ENCODE results near the gene LYZL4.

LYZL4 gene

DNA sequence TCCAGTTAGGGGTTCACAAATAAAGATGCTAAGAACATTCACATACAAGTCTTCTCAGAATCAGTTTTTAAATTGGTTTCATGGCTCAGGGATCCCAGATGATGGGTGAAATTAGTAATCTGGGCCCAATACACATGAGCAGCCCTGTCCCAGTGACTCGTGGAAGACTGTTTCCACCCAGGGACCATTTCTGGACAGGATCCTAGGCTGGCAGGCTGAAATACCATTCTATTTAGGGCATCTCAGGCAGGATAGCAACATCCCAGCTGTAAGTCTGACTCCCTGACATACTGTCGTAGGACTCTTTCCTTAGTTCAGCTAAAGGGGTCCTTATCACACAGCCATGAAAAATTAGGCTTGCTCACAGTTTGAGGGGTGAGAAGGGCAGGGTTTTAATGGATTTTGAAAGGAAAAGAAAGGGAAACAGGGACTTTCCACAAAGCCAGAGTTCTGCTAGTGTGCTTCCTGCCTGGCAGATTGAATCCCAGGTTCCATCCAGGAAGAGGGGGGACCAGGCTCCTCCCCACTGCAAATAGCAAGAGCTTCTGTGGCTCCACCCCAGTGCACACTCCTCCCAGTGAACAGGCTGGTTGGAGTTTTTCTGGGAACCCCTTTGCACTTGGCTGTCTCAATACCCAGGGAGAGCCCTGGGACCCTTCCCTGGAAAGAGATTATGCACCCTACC lies 41.3 kb upstream of the LYZL4 start:
- TF ChIP-seq BACH2 (CRISPR knock-in tag; IDR thresholded peaks at IDR 0.05; ENCODE audit: borderline replicate concordance), result no peak
- TF ChIP-seq RARB (CRISPR knock-in tag; IDR thresholded peaks at IDR 0.05), result no peak
- no peak for TF ChIP-seq ZNF70 (CRISPR knock-in tag; IDR thresholded peaks at IDR 0.05)
- TF ChIP-seq ZFP30 (CRISPR knock-in tag; IDR thresholded peaks at IDR 0.05), result no peak
- TF ChIP-seq GLIS3 (CRISPR knock-in tag; IDR thresholded peaks at IDR 0.05), result no peak
- TF ChIP-seq TOX (CRISPR knock-in tag; IDR thresholded peaks at IDR 0.05; ENCODE audit: borderline replicate concordance), result no peak
- TF ChIP-seq, protein P1, sequence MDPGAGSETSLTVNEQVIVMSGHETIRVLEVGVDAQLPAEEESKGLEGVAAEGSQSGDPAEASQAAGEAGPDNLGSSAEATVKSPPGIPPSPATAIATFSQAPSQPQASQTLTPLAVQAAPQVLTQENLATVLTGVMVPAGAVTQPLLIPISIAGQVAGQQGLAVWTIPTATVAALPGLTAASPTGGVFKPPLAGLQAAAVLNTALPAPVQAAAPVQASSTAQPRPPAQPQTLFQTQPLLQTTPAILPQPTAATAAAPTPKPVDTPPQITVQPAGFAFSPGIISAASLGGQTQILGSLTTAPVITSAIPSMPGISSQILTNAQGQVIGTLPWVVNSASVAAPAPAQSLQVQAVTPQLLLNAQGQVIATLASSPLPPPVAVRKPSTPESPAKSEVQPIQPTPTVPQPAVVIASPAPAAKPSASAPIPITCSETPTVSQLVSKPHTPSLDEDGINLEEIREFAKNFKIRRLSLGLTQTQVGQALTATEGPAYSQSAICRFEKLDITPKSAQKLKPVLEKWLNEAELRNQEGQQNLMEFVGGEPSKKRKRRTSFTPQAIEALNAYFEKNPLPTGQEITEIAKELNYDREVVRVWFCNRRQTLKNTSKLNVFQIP (CRISPR knock-in tag; IDR thresholded peaks at IDR 0.05; ENCODE audit: borderline replicate concordance, low read depth), result no peak
- TF ChIP-seq OSR1 (CRISPR knock-in tag; IDR thresholded peaks at IDR 0.05), result no peak
- TF ChIP-seq, protein P2, sequence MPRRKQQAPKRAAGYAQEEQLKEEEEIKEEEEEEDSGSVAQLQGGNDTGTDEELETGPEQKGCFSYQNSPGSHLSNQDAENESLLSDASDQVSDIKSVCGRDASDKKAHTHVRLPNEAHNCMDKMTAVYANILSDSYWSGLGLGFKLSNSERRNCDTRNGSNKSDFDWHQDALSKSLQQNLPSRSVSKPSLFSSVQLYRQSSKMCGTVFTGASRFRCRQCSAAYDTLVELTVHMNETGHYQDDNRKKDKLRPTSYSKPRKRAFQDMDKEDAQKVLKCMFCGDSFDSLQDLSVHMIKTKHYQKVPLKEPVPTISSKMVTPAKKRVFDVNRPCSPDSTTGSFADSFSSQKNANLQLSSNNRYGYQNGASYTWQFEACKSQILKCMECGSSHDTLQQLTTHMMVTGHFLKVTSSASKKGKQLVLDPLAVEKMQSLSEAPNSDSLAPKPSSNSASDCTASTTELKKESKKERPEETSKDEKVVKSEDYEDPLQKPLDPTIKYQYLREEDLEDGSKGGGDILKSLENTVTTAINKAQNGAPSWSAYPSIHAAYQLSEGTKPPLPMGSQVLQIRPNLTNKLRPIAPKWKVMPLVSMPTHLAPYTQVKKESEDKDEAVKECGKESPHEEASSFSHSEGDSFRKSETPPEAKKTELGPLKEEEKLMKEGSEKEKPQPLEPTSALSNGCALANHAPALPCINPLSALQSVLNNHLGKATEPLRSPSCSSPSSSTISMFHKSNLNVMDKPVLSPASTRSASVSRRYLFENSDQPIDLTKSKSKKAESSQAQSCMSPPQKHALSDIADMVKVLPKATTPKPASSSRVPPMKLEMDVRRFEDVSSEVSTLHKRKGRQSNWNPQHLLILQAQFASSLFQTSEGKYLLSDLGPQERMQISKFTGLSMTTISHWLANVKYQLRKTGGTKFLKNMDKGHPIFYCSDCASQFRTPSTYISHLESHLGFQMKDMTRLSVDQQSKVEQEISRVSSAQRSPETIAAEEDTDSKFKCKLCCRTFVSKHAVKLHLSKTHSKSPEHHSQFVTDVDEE (CRISPR knock-in tag; IDR thresholded peaks at IDR 0.05), result no peak
- no peak for TF ChIP-seq ISL1 (CRISPR knock-in tag; IDR thresholded peaks at IDR 0.05)
- TF ChIP-seq, protein P3, sequence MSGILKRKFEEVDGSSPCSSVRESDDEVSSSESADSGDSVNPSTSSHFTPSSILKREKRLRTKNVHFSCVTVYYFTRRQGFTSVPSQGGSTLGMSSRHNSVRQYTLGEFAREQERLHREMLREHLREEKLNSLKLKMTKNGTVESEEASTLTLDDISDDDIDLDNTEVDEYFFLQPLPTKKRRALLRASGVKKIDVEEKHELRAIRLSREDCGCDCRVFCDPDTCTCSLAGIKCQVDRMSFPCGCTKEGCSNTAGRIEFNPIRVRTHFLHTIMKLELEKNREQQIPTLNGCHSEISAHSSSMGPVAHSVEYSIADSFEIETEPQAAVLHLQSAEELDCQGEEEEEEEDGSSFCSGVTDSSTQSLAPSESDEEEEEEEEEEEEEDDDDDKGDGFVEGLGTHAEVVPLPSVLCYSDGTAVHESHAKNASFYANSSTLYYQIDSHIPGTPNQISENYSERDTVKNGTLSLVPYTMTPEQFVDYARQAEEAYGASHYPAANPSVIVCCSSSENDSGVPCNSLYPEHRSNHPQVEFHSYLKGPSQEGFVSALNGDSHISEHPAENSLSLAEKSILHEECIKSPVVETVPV (CRISPR knock-in tag; IDR thresholded peaks at IDR 0.05), result no peak
- TF ChIP-seq SNAI2 (CRISPR knock-in tag; IDR thresholded peaks at IDR 0.05), result no peak
- ATAC-seq, result no peak

DNA sequence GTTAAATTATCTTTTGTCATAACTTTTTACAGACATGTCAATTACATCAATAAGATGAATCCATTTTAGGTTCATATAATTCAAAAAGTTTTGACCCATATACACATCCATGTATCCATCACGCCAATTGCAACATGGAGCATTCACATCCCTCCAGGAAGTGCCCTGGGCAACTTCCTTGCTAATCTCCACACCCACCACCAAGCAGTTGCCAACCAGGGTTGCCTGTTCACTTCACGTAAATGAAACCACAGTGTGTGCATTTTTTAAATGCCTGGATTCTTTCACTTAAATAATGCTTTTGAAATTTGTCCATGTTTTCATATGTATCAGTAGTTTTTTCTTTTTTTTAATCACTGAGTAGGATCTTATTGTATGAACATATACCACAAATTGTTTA lies 40.7 kb upstream of the LYZL4 start:
- ATAC-seq, result no peak
- no peak for TF ChIP-seq PPARA (CRISPR knock-in tag; IDR thresholded peaks at IDR 0.05; ENCODE audit: borderline replicate concordance)
- TF ChIP-seq, protein P4, sequence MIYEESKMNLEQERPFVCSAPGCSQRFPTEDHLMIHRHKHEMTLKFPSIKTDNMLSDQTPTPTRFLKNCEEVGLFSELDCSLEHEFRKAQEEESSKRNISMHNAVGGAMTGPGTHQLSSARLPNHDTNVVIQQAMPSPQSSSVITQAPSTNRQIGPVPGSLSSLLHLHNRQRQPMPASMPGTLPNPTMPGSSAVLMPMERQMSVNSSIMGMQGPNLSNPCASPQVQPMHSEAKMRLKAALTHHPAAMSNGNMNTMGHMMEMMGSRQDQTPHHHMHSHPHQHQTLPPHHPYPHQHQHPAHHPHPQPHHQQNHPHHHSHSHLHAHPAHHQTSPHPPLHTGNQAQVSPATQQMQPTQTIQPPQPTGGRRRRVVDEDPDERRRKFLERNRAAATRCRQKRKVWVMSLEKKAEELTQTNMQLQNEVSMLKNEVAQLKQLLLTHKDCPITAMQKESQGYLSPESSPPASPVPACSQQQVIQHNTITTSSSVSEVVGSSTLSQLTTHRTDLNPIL (CRISPR knock-in tag; IDR thresholded peaks at IDR 0.05; ENCODE audit: low read depth), result no peak
- TF ChIP-seq CSDC2 (CRISPR knock-in tag; IDR thresholded peaks at IDR 0.05), result no peak
- no peak for TF ChIP-seq ZNF8 (CRISPR knock-in tag; IDR thresholded peaks at IDR 0.05)
- TF ChIP-seq ZC3H10 (CRISPR knock-in tag; IDR thresholded peaks at IDR 0.05), result no peak

DNA sequence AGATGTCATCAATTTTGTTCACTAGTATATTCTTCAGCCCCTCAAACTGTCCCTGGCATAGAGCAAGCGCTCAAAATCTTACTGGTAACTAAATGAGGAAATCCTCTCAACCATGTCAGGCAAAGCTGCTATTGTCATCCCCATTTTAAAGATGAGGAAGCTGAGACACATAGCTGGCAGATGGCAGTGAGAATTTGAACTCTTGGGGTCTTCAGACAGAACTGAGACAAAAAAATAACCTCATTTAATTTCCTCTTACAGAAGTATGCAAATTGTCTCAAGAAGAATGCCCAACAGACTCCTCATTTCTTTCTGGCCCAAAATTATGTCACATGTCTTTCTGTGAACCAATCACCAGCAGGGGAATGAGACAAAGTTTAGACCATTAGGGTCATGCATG lies 40.2 kb upstream of the LYZL4 start:
- ATAC-seq, result no peak
- TF ChIP-seq TOX (CRISPR knock-in tag; IDR thresholded peaks at IDR 0.05; ENCODE audit: borderline replicate concordance) (no peak), PPARA (CRISPR knock-in tag; IDR thresholded peaks at IDR 0.05; ENCODE audit: borderline replicate concordance) (no peak)
- TF ChIP-seq, protein P2 (CRISPR knock-in tag; IDR thresholded peaks at IDR 0.05), result no peak

DNA sequence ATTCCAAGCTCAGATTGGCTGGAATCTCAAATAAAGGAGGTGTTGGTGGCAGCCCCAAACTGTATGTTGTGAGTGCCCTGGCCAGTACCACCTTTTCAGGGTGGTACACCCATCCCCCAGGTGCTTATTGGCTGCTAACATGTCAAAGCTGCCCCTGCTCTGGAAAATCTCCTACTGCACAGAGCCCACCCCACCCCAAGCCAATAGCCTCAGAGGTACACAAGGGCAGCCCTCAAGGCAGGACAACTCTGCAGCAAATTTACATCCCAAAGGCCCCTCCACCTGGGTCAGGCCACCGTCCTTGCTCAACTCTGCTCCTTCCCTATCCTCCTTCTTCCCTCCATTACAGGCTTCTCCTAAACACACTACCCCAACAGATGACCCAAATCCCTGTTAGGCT lies 37.1 kb upstream of the LYZL4 start:
- ATAC-seq, result no peak
- TF ChIP-seq RARB (CRISPR knock-in tag; IDR thresholded peaks at IDR 0.05) (no peak), ZNF8 (CRISPR knock-in tag; IDR thresholded peaks at IDR 0.05) (no peak), PPARA (CRISPR knock-in tag; IDR thresholded peaks at IDR 0.05; ENCODE audit: borderline replicate concordance) (no peak), ZNF70 (CRISPR knock-in tag; IDR thresholded peaks at IDR 0.05) (no peak), ISL1 (CRISPR knock-in tag; IDR thresholded peaks at IDR 0.05) (no peak), ZFP3 (CRISPR knock-in tag; IDR thresholded peaks at IDR 0.05) (no peak), ZC3H10 (CRISPR knock-in tag; IDR thresholded peaks at IDR 0.05) (no peak)
- TF ChIP-seq, protein P4 (CRISPR knock-in tag; IDR thresholded peaks at IDR 0.05; ENCODE audit: low read depth), result no peak
- TF ChIP-seq, protein P2 (CRISPR knock-in tag; IDR thresholded peaks at IDR 0.05), result no peak
- TF ChIP-seq, protein P3 (CRISPR knock-in tag; IDR thresholded peaks at IDR 0.05), result no peak
